ENCODE results near the gene SRSF5.

DNA sequence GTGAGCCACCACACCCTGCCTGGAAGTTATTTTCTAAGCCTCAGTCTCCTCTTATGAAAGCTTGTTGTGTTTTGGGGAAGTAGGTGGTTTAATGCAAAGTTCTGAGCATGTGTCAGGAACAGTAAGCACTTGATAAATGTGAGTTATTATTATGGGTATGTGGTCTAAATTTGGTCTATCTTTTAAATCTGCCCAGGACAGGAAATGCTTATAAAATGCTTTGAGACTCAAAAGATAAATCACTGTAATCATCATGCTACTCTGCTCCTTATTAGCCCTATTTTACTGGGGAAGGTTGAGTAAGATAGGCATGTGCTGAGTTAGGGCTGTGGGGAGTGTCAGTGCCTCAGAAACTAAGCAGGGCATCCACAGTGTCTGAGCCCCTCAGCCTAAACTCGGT lies 13.1 kb upstream of the SRSF5 start:
- no peak for TF ChIP-seq CTCF (IDR thresholded peaks at IDR 0.05)
- TF ChIP-seq EZH2 (IDR thresholded peaks at IDR 0.05; ENCODE audit: borderline replicate concordance, insufficient read depth, low read depth, low read length, poor library complexity, severe bottlenecking) = no peak
